K562 (cell line): ENCODE results near the gene CFD. TPM values are rescaled to one million over a fixed set of nuclear protein-coding genes. Genes with fewer than 3 reads are reported as not detected.

Experiments used
- CEBPB ChIP-seq: fragments of 450-650 bp; IDR thresholded peaks from 2 replicates; pipeline ENCODE4 v1.6.1; 2016; ENCODE audit warnings: missing genetic modification characterization, missing compliant biosample characterization
- FOXP4 ChIP-seq: sonication (generic); formaldehyde crosslinking; IDR thresholded peaks from 2 replicates; pipeline ENCODE4 v1.8.0; 2022; ENCODE audit warnings: mild to moderate bottlenecking, missing genetic modification reagents, borderline replicate concordance
- HNRNPH1 ChIP-seq: fragments of 200-400 bp; formaldehyde crosslinking; optimal IDR thresholded peaks from 2 replicates; pipeline ENCODE3; 2017; ENCODE audit warnings: low read depth, mild to moderate bottlenecking, low read length, moderate library complexity
- KDM5B ChIP-seq: fragments of 200-600 bp; sonication (generic); IDR thresholded peaks from 2 replicates; pipeline ENCODE4 v1.6.1; 2012; ENCODE audit warnings: low read depth, mild to moderate bottlenecking, moderate library complexity, low read length, control low read depth, inconsistent platforms; ENCODE audit not compliant: insufficient replicate concordance
- LCOR ChIP-seq: sonication (generic); formaldehyde crosslinking; IDR thresholded peaks from 2 replicates; pipeline ENCODE4 v1.8.0; 2022; ENCODE audit warnings: mild to moderate bottlenecking, missing genetic modification reagents
- MYBL2 ChIP-seq, 2 experiments: fragments of 450-650 bp in 1 of 2; sonication (generic) in 1 of 2; formaldehyde crosslinking in 1 of 2; IDR thresholded peaks; 2 replicates each; pipeline versions ENCODE4 v1.6.1 to v1.8.1; 2017 to 2022; ENCODE audit warnings: borderline replicate concordance in 1 of 2, inconsistent platforms in 1 of 2, low read depth in 1 of 2, mild to moderate bottlenecking in 1 of 2, missing genetic modification reagents in 1 of 2, moderate library complexity in 1 of 2
- NFXL1 ChIP-seq: fragments of 450-650 bp; formaldehyde crosslinking; IDR thresholded peaks from 2 replicates; pipeline ENCODE4 v1.4.0; 2021; ENCODE audit warnings: mild to moderate bottlenecking
- PML ChIP-seq: IDR thresholded peaks from 2 replicates; pipeline ENCODE4 v1.6.1; 2012; ENCODE audit warnings: low read length, inconsistent platforms
- POLR2G ChIP-seq: fragments of 200-400 bp; formaldehyde crosslinking; IDR thresholded peaks from 2 replicates; pipeline ENCODE4 v1.6.1; 2017; ENCODE audit warnings: low read depth, mild to moderate bottlenecking, antibody characterized with exemption, low read length, moderate library complexity
- STAT5B ChIP-seq: fragments of 250-450 bp; sonication (Bioruptor Pico); IDR thresholded peaks from 2 replicates; pipeline ENCODE4 v1.8.0; 2021; ENCODE audit warnings: mild to moderate bottlenecking, inconsistent platforms
- XRCC3 ChIP-seq: fragments of 450-650 bp; IDR thresholded peaks from 2 replicates; pipeline ENCODE4 v1.6.1; 2017; ENCODE audit warnings: mild to moderate bottlenecking, moderate library complexity
- polyA plus RNA-seq, 8 experiments: library from polyadenylated mRNA; depleted of rRNA in 4 of 8; stranded (reverse) in 5 of 8; unstranded in 3 of 8; fragments of >200 nt; fragmentation: Nextera tagmentation in 2 of 8; fragmentation: Illumina TruSeq in 1 of 8; extraction: Ambion mirVana in 2 of 8; extraction: Trizol in 1 of 8; gene quantifications; 2 replicates each; pipeline versions ENCODE4 v1.2.1 to v1.2.3, GENCODE V29; 2011 to 2014; ENCODE audit warnings: inconsistent platforms in 1 of 8, missing spikeins in 1 of 8
- total RNA-seq, 7 experiments: library from RNA; depleted of rRNA in 6 of 7; stranded (reverse); fragments of >200 nt in 6 of 7; fragmentation: Illumina TruSeq in 2 of 7; extraction: Trizol in 2 of 7; gene quantifications; 2 replicates each; pipeline versions ENCODE4 v1.2.1 to v1.2.3, GENCODE V29; 2011 to 2021; ENCODE audit warnings: low replicate concordance in 1 of 7

CFD gene
- total and polyA plus RNA-seq, 9 of the 15 experiments (the other 6 are each of a cell fraction or from before 2014, with no cell fraction given): 0.52 to 59.4 (median 7.6) TPM

- TF ChIP-seq MYBL2 (IDR thresholded peaks at IDR 0.05; ENCODE audit: low read depth) (no peak), MYBL2 (CRISPR knock-in tag; IDR thresholded peaks at IDR 0.05; ENCODE audit: borderline replicate concordance) (no peak), CEBPB (peak; percentile 81), KDM5B (peak; percentile 65), FOXP4 (CRISPR knock-in tag) (no peak), NFXL1 (CRISPR knock-in tag) (no peak), HNRNPH1 (no peak), STAT5B (no peak), POLR2G (0 out of 2 replicates have a peak, but pooled peaks have one; percentile 27), PML (no peak), LCOR (CRISPR knock-in tag) (no peak), XRCC3 (no peak)
These were observed at the start of gene CFD (continued) for GRCh38 chr19:858868-859843.
